GM12872 (cell line): ENCODE data around the gene EPHX1.

Experiments used
- CTCF ChIP-seq: IDR thresholded peaks from 3 replicates; pipeline ENCODE4 v1.5.1; 2011; ENCODE audit warnings: low read depth, mild to moderate bottlenecking, low read length, moderate library complexity; ENCODE audit not compliant: insufficient read depth

Gene EPHX1

GRCh38 chr1:225813214-225813964, 3.5 kb downstream of the EPHX1 start:
- no peak for TF ChIP-seq CTCF

GRCh38 chr1:225814381-225814780, 4.5 kb downstream of the EPHX1 start:
- TF ChIP-seq CTCF: no peak

- no peak for TF ChIP-seq CTCF
Observed at GRCh38 chr1:225815526-225816178, 5.7 kb downstream of the EPHX1 start.

- no peak for TF ChIP-seq CTCF
Observed at GRCh38 chr1:225816643-225817538, 7.0 kb downstream of the EPHX1 start.

GRCh38 chr1:225817611-225818061, 7.7 kb downstream of the EPHX1 start:
- TF ChIP-seq CTCF: no peak

- TF ChIP-seq CTCF: no peak
Observed at GRCh38 chr1:225818229-225818628, 8.3 kb downstream of the EPHX1 start.
